Caco-2 (cell line): ENCODE results near the gene RFC4. TPM values are rescaled to one million over a fixed set of nuclear protein-coding genes. Genes with fewer than 3 reads are reported as not detected.

Source experiments
- BruUV-seq: library from RNA; stranded (reverse); fragments of 400-500 nt; replicated peaks from 2 replicates; lab custom pipeline; 2021; lab: Mats Ljungman, UMichigan
- CTCF ChIA-PET: fragments of 300-600 bp; sonication (Branson Sonifier 250); formaldehyde crosslinking; loops from one replicate; lab custom pipeline; 2022; ENCODE audit warnings: antibody characterized with exemption; lab: Charles Lee
- POLR2A ChIA-PET: fragments of 300-600 bp; sonication (Branson Sonifier 250); formaldehyde crosslinking; loops from one replicate; lab custom pipeline; 2022; ENCODE audit warnings: antibody characterized with exemption; lab: Charles Lee
- DNase-seq, 2 experiments: peaks; one replicate each; pipeline versions ENCODE4 v3.0.0 to v3.0.0-alpha.2; 2020 to 2022
- H3K27me3 ChIP-seq: replicated peaks from 2 replicates; pipeline ENCODE4 v1.6.0; 2011; ENCODE audit warnings: low read length; ENCODE audit not compliant: control insufficient read depth, insufficient read depth
- H3K36me3 ChIP-seq: 2 replicates; pipeline ENCODE4 v1.5.1; 2011; ENCODE audit warnings: low read length; ENCODE audit not compliant: control insufficient read depth, insufficient read depth
- H3K4me1 ChIP-seq: fragments of 250-450 bp; sonication (Bioruptor Pico); 2 replicates; pipeline ENCODE4 v1.5.1; 2020; ENCODE audit warnings: mild to moderate bottlenecking
- H3K4me3 ChIP-seq: 2 replicates; pipeline ENCODE4 v1.5.1; 2011; ENCODE audit warnings: low read depth, mild to moderate bottlenecking, control low read depth, low read length
- H3K9me3 ChIP-seq: fragments of 250-450 bp; sonication (Bioruptor Pico); 2 replicates; pipeline ENCODE4 v1.5.1; 2020; ENCODE audit warnings: mild to moderate bottlenecking, moderate library complexity
- H3K27ac Mint-ChIP-seq: one replicate; pipeline ENCODE4 v1.8.0; 2022; ENCODE audit warnings: mixed read lengths; ENCODE audit not compliant: unreplicated experiment
- H3K27me3 Mint-ChIP-seq: one replicate; pipeline ENCODE4 v1.8.0; 2022; ENCODE audit warnings: mixed read lengths; ENCODE audit not compliant: insufficient read depth, unreplicated experiment
- H3K36me3 Mint-ChIP-seq: one replicate; pipeline ENCODE4 v1.8.0; 2022; ENCODE audit warnings: mild to moderate bottlenecking, mixed read lengths; ENCODE audit not compliant: insufficient read depth, unreplicated experiment
- H3K4me1 Mint-ChIP-seq: one replicate; pipeline ENCODE4 v1.8.0; 2022; ENCODE audit warnings: low read depth, mixed read lengths; ENCODE audit not compliant: unreplicated experiment
- H3K4me3 Mint-ChIP-seq: one replicate; pipeline ENCODE4 v1.8.0; 2022; ENCODE audit warnings: mild to moderate bottlenecking, moderate library complexity, mixed read lengths; ENCODE audit not compliant: unreplicated experiment
- H3K9me3 Mint-ChIP-seq: one replicate; pipeline ENCODE4 v1.8.0; 2022; ENCODE audit warnings: mixed read lengths; ENCODE audit not compliant: unreplicated experiment
- CTCF ChIP-seq, 2 experiments: fragments of 200-600 bp in 1 of 2; IDR thresholded peaks; 1 replicate in 1 of 2; 2 replicates in 1 of 2; pipeline versions ENCODE4 v1.5.1 to v1.8.0; 2011 to 2022; ENCODE audit warnings: antibody characterized with exemption in 1 of 2, control low read depth in 1 of 2, inconsistent platforms in 1 of 2, low read depth in 1 of 2, low read length in 1 of 2, mild to moderate bottlenecking in 1 of 2, moderate library complexity in 1 of 2; ENCODE audit not compliant: insufficient read depth in 1 of 2, severe bottlenecking in 1 of 2, unreplicated experiment in 1 of 2
- intact Hi-C: fragments of 100-400 bp; cut with micrococcal nuclease; formaldehyde crosslinking; loops from one replicate; pipeline ENCODE4 v1.10.0; 2022; ENCODE audit not compliant: unreplicated experiment
- total RNA-seq: library from RNA; stranded (reverse); gene quantifications from 2 replicates; pipeline ENCODE4 v1.2.3, GENCODE V29; 2022

The RFC4 gene
- total RNA-seq, 1 experiment from 2014 or later: 62.2 TPM

- POLR2A ChIA-PET: interaction anchor here (0.6 to 2.6 kb wide), 5 partner anchors 23 to 246 kb away, joined by 3 to 17 read pairs (median 4); partner anchors contain the start of genes DNAJB11 and RFC4
- peaks cover 54% of the 10 kb centered on the region for H3K36me3 Mint-ChIP-seq
- peak; percentile 85 to 93 for DNase-seq
- H3K27me3 Mint-ChIP-seq: no peaks in the 10 kb centered on the region
- no peaks in the 10 kb centered on the region for H3K27me3 ChIP-seq
- peak within 1 kb of the TSS; percentile 95 for H3K27ac Mint-ChIP-seq
- H3K4me1 ChIP-seq: peaks cover 13% of the 10 kb centered on the region; the same call in 1 of the 2 replicates
- peaks cover 11% of the 10 kb centered on the region for H3K36me3 ChIP-seq
- CTCF ChIA-PET: interaction anchor here (1.0 kb wide), 1 partner anchor 168 kb away, joined by 4 read pairs; no protein-coding TSS in a partner anchor
- H3K4me1 Mint-ChIP-seq: peaks cover 15% of the 10 kb centered on the region
- peak within 1 kb of the TSS; percentile 80 for H3K4me3 Mint-ChIP-seq
- no TSS peak for BruUV-seq
- no peaks in the 10 kb centered on the region for H3K9me3 Mint-ChIP-seq
- intact Hi-C loops: no loop called here
- no peaks in the 10 kb centered on the region for H3K9me3 ChIP-seq
- TF ChIP-seq CTCF (IDR thresholded peaks at IDR 0.05; ENCODE audit: insufficient read depth in 1 of 2, low read depth in 1 of 2, low read length in 1 of 2, severe bottlenecking in 1 of 2, unreplicated experiment in 1 of 2): no peak
- peak within 1 kb of the TSS; percentile 88 for H3K4me3 ChIP-seq
These were observed 23.1 kb downstream of the RFC4 start, which contains the start of gene EIF4A2 for GRCh38 chr3:186783058-186783730. Gene EIF4A2 (plus strand): TSS chr3:186783577. CDS start chr3:186783611, 34 bp downstream.

GRCh38 chr3:186782542-186783057 lies 23.7 kb downstream of the RFC4 start:
- no peak for DNase-seq
- H3K36me3 Mint-ChIP-seq: peaks cover 48% of the 10 kb centered on the region
- Histone ChIP-seq H3K36me3 (peaks cover 11% of the 10 kb centered on the region), H3K9me3 (no peaks in the 10 kb centered on the region), H3K4me3 (peak overlapping the region; percentile 88), H3K4me1 (peaks cover 13% of the 10 kb centered on the region; the same call in 1 of the 2 replicates), H3K27me3 (no peaks in the 10 kb centered on the region)
- BruUV-seq: TSS peak; percentile 96
- H3K4me1 Mint-ChIP-seq: peaks cover 12% of the 10 kb centered on the region
- H3K4me3 Mint-ChIP-seq: peak overlapping the region; percentile 80
- no peaks in the 10 kb centered on the region for H3K27me3 Mint-ChIP-seq
- intact Hi-C loops: no loop called here
- CTCF ChIA-PET: no interaction called here
- H3K9me3 Mint-ChIP-seq: no peaks in the 10 kb centered on the region
- POLR2A ChIA-PET: interaction anchor here (0.6 to 2.6 kb wide), 6 partner anchors 24 to 383 kb away, joined by 3 to 17 read pairs (median 4); partner anchors contain the start of genes DNAJB11 and RFC4
- H3K27ac Mint-ChIP-seq: peak overlapping the region; percentile 95
- TF ChIP-seq CTCF (IDR thresholded peaks at IDR 0.05; ENCODE audit: insufficient read depth in 1 of 2, low read depth in 1 of 2, low read length in 1 of 2, severe bottlenecking in 1 of 2, unreplicated experiment in 1 of 2): no peak

- CTCF ChIA-PET: no interaction called here
- 0 out of 2 replicates have a peak, but pooled peaks cover 5% of the 10 kb centered on the region for H3K4me1 ChIP-seq
These were observed 27.1 kb downstream of the RFC4 start for GRCh38 chr3:186779204-186779603.

More at GRCh38 chr3:186779204-186779603, 27.1 kb downstream of the RFC4 start:
- no TSS peak for BruUV-seq
- H3K4me1 Mint-ChIP-seq: peaks cover 5% of the 10 kb centered on the region
- no peak overlapping the region for H3K4me3 ChIP-seq
- H3K36me3 Mint-ChIP-seq: peaks cover 15% of the 10 kb centered on the region
- no peak overlapping the region for H3K4me3 Mint-ChIP-seq
- H3K36me3 ChIP-seq: no peaks in the 10 kb centered on the region
- intact Hi-C loops: no loop called here
- no peak overlapping the region for H3K27ac Mint-ChIP-seq
- no peaks in the 10 kb centered on the region for H3K9me3 ChIP-seq
- no peak for TF ChIP-seq CTCF (IDR thresholded peaks at IDR 0.05; ENCODE audit: insufficient read depth in 1 of 2, low read depth in 1 of 2, low read length in 1 of 2, severe bottlenecking in 1 of 2, unreplicated experiment in 1 of 2)
- no peak for DNase-seq
- no peaks in the 10 kb centered on the region for H3K9me3 Mint-ChIP-seq
- no peaks in the 10 kb centered on the region for H3K27me3 ChIP-seq
- no peaks in the 10 kb centered on the region for H3K27me3 Mint-ChIP-seq
- POLR2A ChIA-PET: no interaction called here
